Activated naive CD4-positive, alpha-beta T cell treated with anti-CD3 and anti-CD28 coated beads, Interleukin-2, amount 50 U/mL, for 72 hours (primary cell): ENCODE results near the gene PPP4C. TPM values are rescaled to one million over a fixed set of nuclear protein-coding genes. Genes with fewer than 3 reads are reported as not detected.

Experiments used
- ATAC-seq, 2 donors: fragments of 150-1000 bp; cut with Tn5 transposase; 2 replicates each; pipeline ENCODE4 v1.10.0; 2021; ENCODE audit warnings: mild to moderate bottlenecking in 2 of 2, moderate library complexity in 2 of 2
- DNase-seq, 2 donors: peaks; one replicate each; pipeline ENCODE4 v3.0.0; 2021 to 2022; ENCODE audit warnings: low spot score in 2 of 2
- H3K27ac Mint-ChIP-seq, 2 donors: one replicate each; pipeline ENCODE4 v1.8.0; 2022; ENCODE audit warnings: mild to moderate bottlenecking in 2 of 2, mixed read lengths in 2 of 2
- H3K36me3 Mint-ChIP-seq, 2 donors: one replicate each; pipeline ENCODE4 v1.8.0; 2022; ENCODE audit warnings: mixed read lengths in 2 of 2
- H3K9me3 Mint-ChIP-seq, 2 donors: one replicate each; pipeline ENCODE4 v1.8.0; 2022; ENCODE audit warnings: mixed read lengths in 2 of 2
- total RNA-seq, 2 donors: library from RNA; stranded (reverse); gene quantifications; one replicate each; pipeline ENCODE4 v1.2.3, GENCODE V29; 2022

The PPP4C gene
- total RNA-seq, 2 donors from 2014 or later = 130 to 136 TPM

DNA sequence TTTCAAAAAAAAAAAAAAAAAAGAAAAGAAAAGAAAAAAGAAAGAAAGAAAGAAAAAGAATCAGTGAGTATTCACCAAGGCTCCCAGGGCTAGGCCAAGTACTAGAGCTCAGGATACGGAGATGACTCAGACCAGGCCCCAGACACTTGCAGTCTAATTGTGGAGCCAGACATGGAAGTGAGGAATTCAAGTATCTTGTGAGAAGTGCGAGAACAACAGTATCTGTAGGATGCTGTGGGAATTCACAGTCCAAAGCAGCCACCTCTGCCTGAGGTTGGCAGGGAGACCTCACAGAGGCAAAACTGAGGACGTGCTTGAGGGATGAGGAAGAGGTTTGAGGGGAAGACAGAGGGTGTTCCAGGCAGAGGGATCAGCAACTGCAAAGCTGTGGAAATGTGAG lies 24.3 kb upstream of the PPP4C start:
- DNase-seq = no peak
- Mint-ChIP-seq H3K36me3 (peaks cover 0 to 5% of the 10 kb centered on the region in 2 donors), H3K27ac (peak overlapping the region in 1 of 2 donors; percentile 78), H3K9me3 (no peaks in the 10 kb centered on the region)
- ATAC-seq = no peak

- peaks cover 0 to 5% of the 10 kb centered on the region in 2 donors for H3K36me3 Mint-ChIP-seq
- no peaks in the 10 kb centered on the region for H3K9me3 Mint-ChIP-seq
- DNase-seq (peak; percentile 96), ATAC-seq (peak; percentile 86 to 92)
- H3K27ac Mint-ChIP-seq = peak overlapping the region; percentile 78 to 94
Measured at GRCh38 chr16:30052671-30053372, 23.0 kb upstream of the PPP4C start.

- Mint-ChIP-seq H3K9me3 (no peaks in the 10 kb centered on the region), H3K27ac (peak overlapping the region; percentile 56 to 78), H3K36me3 (peaks cover 0 to 5% of the 10 kb centered on the region in 2 donors)
- ATAC-seq (peak; percentile 19 to 38), DNase-seq (no peak)
Measured at GRCh38 chr16:30053376-30054015, 22.3 kb upstream of the PPP4C start.

- H3K9me3 Mint-ChIP-seq = no peaks in the 10 kb centered on the region
- no peak overlapping the region for H3K27ac Mint-ChIP-seq
- DNase-seq (no peak), ATAC-seq (no peak)
- peaks cover 0 to 5% of the 10 kb centered on the region in 2 donors for H3K36me3 Mint-ChIP-seq
Measured at GRCh38 chr16:30054451-30054850, 21.3 kb upstream of the PPP4C start.

DNA sequence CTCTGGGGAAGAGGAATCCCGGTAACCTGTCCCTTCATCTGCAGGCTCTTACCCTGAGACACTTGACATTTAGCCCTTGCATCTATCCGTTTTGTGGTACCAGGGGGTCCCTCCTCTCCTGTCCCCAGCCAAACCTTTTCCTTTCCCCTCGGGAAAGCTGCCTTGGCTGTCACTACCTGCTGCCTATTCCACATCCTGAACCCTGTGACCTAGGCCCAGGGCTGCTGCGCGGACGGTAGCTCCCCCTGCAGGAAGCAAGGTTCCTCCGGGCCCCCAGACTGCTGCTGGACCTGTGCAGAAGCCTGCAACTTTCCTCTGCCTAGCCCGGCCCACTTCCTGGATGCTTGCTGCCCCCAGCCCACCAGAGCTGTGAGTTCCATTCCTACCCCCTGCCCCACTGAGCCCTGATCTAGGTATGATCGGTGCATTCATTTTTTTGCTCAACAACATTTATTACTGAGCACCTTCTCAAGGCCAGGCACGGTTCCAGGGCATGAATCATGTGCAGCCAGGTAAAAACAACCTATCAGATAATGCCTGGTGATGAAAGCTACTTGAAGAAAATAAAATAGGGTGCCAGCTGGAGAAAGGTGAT lies 20.7 kb upstream of the PPP4C start:
- Mint-ChIP-seq H3K36me3 (peaks cover 0 to 5% of the 10 kb centered on the region in 2 donors), H3K27ac (no peak overlapping the region), H3K9me3 (no peaks in the 10 kb centered on the region)
- DNase-seq (peak; percentile 63 to 76), ATAC-seq (peak; percentile 62 to 81)

GRCh38 chr16:30060346-30060745 lies 15.4 kb upstream of the PPP4C start:
- Mint-ChIP-seq H3K9me3 (no peaks in the 10 kb centered on the region), H3K36me3 (peaks cover 12 to 15% of the 10 kb centered on the region in 2 donors), H3K27ac (no peak overlapping the region)
- DNase-seq (no peak), ATAC-seq (no peak)

DNA sequence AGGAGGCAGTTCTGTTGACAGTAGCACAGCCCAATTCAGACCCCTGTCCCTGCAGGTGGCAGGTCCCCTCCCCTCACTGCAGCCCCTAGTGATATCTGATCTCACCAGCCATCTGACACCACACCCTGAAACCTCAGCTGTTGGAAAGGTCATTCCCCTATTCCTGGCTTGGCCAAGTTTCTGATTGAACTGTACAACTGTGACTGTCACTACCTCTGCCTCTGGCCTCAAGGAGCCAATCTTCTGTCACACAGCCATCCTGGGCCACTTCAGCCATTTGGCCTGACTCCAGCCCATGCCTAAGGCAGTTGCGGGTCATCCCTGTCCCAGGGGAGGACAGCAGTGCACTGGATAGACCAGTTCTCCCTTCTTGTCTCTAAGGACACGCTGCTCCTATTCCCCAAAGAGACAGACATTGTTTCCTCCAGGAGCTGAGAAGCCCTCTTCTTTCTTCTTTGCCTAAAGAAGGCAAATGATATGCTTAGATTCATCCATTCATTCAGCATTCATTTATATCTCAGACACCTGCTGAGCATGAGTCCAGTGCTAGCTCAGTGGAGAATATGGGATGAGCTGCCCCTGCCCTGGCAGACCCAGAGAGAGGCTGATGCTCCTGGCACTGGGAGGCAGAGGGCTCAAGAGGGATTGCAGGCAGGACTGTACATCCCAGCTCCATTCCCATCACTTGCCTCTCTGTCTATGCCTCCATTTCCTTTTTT lies 14.8 kb upstream of the PPP4C start:
- ATAC-seq = no peak

DNA sequence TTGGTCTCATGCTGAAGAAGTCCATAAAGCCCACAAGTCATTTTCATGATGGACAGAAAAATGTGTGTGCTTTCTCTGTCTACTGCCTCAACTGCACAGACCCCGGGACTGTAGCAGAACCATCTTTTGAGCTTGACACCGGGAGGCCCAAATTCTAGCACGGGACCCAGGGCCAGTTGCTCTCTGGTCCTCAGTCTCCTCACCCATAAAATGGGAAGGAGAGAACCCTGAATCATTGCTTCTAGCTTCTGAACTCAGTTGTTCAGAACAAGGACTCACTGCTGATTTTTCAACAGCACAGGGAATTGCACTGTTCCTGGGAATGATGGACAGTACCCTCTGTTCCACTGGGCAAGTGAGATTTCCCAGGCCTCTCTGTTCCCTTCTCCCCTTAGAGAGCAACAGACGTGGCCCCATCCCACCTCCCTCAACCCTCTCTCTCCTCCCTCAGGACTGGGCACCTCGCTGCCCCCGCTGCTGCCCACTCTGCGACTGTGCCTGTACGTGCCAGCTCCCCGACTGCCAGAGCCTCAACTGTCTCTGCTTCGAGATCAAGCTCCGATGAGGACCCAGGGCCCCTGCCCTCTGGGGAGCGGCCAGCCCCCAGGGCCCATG lies 12.4 kb upstream of the PPP4C start:
- H3K9me3 Mint-ChIP-seq = no peaks in the 10 kb centered on the region
- peaks cover 34 to 38% of the 10 kb centered on the region in 2 donors for H3K36me3 Mint-ChIP-seq
- ATAC-seq (no peak), DNase-seq (no peak)
- H3K27ac Mint-ChIP-seq = peak overlapping the region; percentile 92 to 99

More for the DNA sequence above, 14.8 kb upstream of the PPP4C start:
- peaks cover 18% of the 10 kb centered on the region in 2 donors for H3K36me3 Mint-ChIP-seq
- no peaks in the 10 kb centered on the region for H3K9me3 Mint-ChIP-seq
- no peak for DNase-seq
- H3K27ac Mint-ChIP-seq = no peak overlapping the region

DNA sequence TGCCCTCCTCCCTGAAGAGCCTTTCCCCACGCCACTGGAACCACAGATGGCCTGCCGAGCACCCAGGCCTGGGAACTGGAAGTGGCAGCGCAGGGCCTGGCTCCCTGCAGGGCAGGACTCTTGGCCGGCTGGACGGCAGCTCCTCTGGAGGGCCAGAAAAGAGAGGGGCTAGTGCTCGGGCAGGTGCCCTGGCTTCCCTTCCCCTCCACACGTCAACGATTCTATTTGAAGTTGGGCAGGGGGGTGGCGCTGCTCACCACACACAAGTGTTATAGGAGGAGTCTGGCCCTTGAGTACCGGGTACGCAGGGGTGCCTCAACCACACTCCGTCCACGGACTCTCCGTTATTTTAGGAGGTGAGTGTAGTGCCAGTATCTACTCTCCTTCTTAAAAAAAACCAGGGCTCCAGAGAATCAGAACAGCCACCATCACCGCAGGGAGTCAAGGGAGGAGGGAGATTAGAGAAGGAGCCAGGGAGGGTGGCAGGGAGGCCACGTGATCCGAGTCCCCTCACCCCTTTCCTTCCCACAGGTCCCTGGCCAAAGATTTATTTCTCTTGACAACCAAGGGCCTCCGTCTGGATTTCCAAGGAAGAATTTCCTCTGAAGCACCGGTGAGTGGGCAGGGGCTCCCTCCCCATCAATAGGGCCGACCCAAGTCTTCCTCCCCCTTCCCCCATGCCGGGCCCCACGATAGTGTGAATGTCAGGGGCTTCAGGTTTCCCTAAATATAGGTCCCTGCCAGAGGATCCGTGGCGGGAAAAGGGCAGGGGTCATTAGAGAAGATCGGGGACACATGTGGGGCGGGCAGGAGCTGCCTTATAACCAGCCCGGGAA lies 11.7 kb upstream of the PPP4C start:
- DNase-seq = peak; percentile 68 to 83
- peaks cover 35 to 43% of the 10 kb centered on the region in 2 donors for H3K36me3 Mint-ChIP-seq
- H3K9me3 Mint-ChIP-seq = no peaks in the 10 kb centered on the region

DNA sequence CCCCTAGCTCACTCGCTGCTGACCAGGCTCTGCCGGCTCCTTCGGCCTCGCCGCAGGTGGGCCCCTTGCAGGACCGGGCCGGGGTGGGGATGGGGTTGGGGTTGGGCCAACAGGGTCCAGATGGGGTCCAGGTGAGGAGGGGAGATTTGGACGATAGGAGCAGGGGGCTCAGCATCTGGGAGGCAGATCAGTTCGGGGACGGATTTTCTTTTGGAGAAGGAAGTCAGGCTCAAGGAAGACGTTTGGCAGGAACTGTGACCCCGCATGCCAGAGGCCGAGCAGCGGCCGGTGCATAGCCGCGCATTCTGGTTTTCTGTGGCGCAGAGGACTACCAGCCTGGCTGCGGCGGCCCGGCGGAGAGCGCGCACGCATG lies 11.1 kb upstream of the PPP4C start:
- H3K9me3 Mint-ChIP-seq = no peaks in the 10 kb centered on the region
- H3K27ac Mint-ChIP-seq = peak overlapping the region; percentile 92
- DNase-seq (peak in 1 of 2 donors; percentile 70), ATAC-seq (no peak)
- peaks cover 41 to 49% of the 10 kb centered on the region in 2 donors for H3K36me3 Mint-ChIP-seq

More for the DNA sequence above, 11.7 kb upstream of the PPP4C start:
- peak; percentile 25 to 42 for ATAC-seq
- H3K27ac Mint-ChIP-seq = peak overlapping the region; percentile 92 to 99

GRCh38 chr16:30065102-30065942 lies 10.5 kb upstream of the PPP4C start, which contains the start of gene ALDOA:
Gene ALDOA (plus strand): TSS chr16:30065760. CDS start chr16:30066898, 1,138 bp downstream.
- Mint-ChIP-seq H3K36me3 (peaks cover 47 to 55% of the 10 kb centered on the region in 2 donors), H3K9me3 (no peaks in the 10 kb centered on the region), H3K27ac (peak within 1 kb of the TSS; percentile 92 to 98)
- ATAC-seq = peak; percentile 87 to 90
- peak; percentile 96 to 99 for DNase-seq

GRCh38 chr16:30065943-30066760 lies 9.6 kb upstream of the PPP4C start:
- Mint-ChIP-seq H3K9me3 (no peaks in the 10 kb centered on the region), H3K36me3 (peaks cover 49 to 58% of the 10 kb centered on the region in 2 donors), H3K27ac (peak overlapping the region; percentile 92 to 98)
- peak in 1 of 2 donors; percentile 0 for ATAC-seq
- DNase-seq = peak; percentile 34 to 61

DNA sequence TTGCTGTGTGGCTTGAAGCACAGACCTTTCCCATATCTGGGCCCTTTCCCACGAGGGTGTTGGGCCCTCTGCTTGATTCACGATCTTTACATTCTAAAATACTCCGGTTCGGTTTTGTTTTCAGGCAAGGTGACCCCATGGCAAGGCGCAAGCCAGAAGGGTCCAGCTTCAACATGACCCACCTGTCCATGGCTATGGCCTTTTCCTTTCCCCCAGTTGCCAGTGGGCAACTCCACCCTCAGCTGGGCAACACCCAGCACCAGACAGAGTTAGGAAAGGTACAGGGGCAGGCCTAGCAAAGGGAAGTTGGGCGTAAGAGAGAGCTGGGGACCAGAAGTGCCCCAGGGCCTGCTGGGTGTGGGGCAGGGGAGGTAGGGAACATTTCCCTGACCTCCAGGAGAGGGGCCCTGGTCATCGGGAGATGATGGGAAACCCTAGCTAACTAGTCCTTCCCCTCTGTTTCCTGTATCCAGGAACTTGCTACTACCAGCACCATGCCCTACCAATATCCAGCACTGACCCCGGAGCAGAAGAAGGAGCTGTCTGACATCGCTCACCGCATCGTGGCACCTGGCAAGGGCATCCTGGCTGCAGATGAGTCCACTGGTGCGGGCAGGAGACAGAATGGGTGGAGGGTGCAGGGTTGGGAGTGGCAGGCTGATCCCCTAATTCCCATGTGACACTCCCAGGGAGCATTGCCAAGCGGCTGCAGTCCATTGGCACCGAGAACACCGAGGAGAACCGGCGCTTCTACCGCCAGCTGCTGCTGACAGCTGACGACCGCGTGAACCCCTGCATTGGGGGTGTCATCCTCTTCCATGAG lies 8.8 kb upstream of the PPP4C start:
- Mint-ChIP-seq H3K9me3 (no peaks in the 10 kb centered on the region), H3K36me3 (peaks cover 49 to 58% of the 10 kb centered on the region in 2 donors), H3K27ac (peak overlapping the region; percentile 92 to 98)
- DNase-seq (no peak), ATAC-seq (no peak)
